GM18502 (cell line): ENCODE data around the gene NDOR1.
"Not testable (repeated sequence)": the region's sequence is repeated elsewhere in the genome, so short reads cannot be mapped to it uniquely, and the experiment has no call there.

Experiments
- ATAC-seq: cut with Tn5 transposase; IDR thresholded peaks from one replicate; pipeline ENCODE4 v1.9.1; 2021; ENCODE audit warnings: mild to moderate bottlenecking; ENCODE audit not compliant: unreplicated experiment, poor library complexity

The NDOR1 gene

GRCh38 chr9:137253717-137254623 is 48.5 kb downstream of the NDOR1 start:
- no peak for ATAC-seq

DNA sequence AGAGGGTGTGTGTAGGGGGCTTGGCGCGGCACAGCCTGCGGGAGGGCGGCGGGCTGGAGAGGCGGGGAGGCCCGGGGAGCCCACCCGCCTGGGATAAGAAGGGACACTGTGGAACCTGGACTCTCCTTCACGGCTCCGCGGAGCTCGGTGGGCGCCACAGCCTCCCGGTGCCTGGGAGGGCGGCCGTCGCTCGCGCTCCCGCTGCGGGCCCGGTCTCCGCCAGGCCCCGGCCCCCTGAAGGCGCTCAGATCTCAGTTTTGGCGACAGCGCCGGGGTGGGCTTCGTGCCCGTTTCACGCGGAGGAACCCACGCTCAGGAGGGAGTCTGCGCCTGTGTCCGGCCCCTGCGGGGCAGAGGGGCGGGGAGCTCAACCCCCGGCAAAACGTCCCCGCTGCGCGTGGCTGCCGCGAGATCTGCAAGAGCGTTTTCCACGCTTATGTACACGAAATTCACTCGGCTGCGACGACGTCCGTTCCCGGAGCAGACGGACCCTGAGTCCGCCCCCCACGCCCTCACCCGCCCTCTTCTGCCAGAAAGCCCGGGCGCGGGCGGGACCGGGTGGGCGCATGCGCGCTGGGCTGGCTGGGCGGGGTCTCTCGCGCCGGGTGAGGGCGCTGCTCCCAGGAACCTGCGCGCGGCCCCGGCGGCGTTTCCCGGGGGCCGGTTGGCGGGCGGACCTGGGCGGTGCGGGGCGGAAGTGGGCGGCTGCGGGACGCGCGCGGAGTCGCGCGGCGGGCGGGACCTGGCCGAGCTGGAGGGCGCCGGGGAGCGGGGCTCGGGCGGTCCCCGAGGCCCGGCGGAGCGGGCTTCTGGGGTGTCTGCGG is 49.3 kb downstream of the NDOR1 start, which contains the start of gene NELFB:
Gene NELFB (plus strand): TSS at position 704 of the 824 bp plus-strand sequence.
- ATAC-seq: peak; percentile 80

- peak; percentile 26 for ATAC-seq
Observed at GRCh38 chr9:137255448-137256114, 50.1 kb downstream of the NDOR1 start.

DNA sequence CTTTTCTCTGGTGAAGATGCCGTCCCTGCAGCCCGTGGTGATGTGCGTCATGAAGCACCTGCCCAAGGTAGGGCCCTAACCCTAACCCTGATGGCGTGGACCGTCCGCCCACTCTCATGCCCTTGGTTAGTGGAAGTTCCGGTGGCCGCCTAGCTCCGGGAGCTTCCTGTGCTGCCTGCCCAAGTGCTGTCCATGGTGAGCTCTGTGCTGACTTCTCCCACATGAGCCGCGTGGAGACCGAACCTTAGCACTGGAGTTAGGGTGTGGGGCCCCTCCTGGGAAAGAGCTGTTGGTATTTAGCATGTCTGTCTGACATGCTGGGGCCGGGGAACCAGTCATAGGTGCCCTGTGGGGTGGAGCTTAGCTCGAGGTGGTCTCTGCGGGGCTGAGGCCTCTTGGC is 50.9 kb downstream of the NDOR1 start:
- no peak for ATAC-seq

GRCh38 chr9:137256856-137257255 is 51.4 kb downstream of the NDOR1 start:
- no peak for ATAC-seq

GRCh38 chr9:137262173-137262908 is 56.8 kb downstream of the NDOR1 start:
- not testable (repeated sequence) for ATAC-seq

DNA sequence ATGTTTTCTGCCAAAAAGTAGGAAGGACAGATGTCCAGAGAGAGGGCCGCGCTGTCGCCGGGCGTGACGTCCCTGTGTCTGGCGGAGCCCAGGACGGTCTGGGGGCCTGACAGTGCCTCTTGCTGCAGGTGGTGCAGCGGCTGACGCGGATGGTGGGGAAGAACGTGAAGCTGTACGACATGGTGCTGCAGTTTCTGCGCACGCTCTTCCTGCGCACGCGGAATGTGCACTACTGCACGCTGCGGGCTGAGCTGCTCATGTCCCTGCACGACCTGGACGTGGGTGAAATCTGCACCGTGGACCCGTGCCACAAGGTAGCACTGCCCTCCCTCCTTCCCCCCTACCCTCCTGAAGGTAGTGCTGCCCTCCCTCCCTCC is 57.4 kb downstream of the NDOR1 start:
- no peak for ATAC-seq

GRCh38 chr9:137263506-137263905 is 58.0 kb downstream of the NDOR1 start:
- no peak for ATAC-seq

- ATAC-seq: no peak
Observed at GRCh38 chr9:137264067-137264466, 58.6 kb downstream of the NDOR1 start.

DNA sequence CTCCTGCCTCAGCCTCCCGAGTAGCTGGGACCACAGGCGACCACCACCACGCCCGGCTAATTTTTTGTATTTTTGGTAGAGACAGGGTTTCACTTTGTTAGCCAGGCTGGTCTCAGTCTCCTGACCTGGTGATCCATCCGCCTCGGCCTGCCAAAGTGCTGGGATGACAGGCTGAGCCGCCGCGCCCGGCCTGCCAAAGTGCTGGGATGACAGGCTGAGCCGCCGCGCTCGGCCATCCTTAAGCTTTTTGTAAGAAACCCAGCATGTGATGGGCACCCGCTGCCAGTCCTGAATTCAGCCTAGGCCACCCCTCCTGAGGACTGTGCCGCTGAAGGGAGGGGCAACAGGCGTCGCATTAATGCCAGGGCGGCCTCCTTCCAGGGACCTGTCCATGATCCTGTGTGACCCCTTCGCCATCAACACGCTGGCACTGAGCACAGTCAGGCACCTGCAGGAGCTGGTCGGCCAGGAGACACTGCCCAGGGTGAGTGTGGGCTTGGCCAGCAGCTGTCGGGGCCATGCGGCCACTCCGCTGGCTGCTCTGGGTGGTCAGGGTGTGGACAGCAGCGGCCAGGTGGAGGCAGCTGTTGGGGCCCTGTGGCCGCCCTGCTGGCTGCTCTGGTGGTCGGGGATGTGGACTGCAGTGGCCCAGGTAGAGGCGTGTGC is 60.1 kb downstream of the NDOR1 start:
- ATAC-seq: no peak

DNA sequence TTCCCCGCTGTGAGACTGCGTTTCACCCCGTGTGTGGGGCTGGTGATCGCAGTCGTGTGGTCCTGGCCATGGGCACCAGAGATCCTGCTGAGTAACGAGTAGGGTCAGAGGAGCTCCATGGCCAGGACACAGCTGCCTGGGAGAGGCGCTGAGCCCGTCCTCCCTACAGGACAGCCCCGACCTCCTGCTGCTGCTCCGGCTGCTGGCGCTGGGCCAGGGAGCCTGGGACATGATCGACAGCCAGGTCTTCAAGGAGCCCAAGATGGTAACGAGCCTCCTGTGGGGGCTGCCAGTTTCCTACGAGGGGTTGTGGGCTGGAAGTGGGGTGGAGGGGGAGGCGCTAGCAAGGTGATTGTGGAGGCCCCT is 60.6 kb downstream of the NDOR1 start:
- ATAC-seq: no peak
